ENCODE data around the gene ETV6. TPM values are rescaled to one million over a fixed set of nuclear protein-coding genes. Genes with fewer than 3 reads are reported as not detected.

Gene ETV6
- total RNA-seq, 1 experiment from 2014 or later: 14.1 TPM

DNA sequence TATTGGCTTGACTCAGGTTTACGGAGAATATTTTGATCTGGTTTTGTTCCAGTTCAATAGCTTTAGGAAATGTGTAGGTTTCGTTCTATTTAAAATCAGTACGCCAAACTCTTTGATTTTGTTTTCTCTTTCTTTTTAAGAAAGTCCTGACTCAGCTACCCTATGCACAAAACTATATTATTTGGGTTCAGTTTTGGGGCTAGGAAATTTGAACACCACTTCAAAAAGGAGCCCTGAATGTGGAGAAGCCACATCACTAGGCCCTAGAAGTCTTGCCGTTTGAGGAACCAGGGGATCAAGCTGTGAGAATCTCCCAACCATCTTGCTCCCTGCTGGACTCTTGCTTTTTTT, 253.0 kb downstream of the ETV6 start (continued):
- TF ChIP-seq, protein P1, sequence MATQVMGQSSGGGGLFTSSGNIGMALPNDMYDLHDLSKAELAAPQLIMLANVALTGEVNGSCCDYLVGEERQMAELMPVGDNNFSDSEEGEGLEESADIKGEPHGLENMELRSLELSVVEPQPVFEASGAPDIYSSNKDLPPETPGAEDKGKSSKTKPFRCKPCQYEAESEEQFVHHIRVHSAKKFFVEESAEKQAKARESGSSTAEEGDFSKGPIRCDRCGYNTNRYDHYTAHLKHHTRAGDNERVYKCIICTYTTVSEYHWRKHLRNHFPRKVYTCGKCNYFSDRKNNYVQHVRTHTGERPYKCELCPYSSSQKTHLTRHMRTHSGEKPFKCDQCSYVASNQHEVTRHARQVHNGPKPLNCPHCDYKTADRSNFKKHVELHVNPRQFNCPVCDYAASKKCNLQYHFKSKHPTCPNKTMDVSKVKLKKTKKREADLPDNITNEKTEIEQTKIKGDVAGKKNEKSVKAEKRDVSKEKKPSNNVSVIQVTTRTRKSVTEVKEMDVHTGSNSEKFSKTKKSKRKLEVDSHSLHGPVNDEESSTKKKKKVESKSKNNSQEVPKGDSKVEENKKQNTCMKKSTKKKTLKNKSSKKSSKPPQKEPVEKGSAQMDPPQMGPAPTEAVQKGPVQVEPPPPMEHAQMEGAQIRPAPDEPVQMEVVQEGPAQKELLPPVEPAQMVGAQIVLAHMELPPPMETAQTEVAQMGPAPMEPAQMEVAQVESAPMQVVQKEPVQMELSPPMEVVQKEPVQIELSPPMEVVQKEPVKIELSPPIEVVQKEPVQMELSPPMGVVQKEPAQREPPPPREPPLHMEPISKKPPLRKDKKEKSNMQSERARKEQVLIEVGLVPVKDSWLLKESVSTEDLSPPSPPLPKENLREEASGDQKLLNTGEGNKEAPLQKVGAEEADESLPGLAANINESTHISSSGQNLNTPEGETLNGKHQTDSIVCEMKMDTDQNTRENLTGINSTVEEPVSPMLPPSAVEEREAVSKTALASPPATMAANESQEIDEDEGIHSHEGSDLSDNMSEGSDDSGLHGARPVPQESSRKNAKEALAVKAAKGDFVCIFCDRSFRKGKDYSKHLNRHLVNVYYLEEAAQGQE (IDR thresholded peaks at IDR 0.05; ENCODE audit: low read depth): no peak
- TF ChIP-seq EZH2phosphoT487 (IDR thresholded peaks at IDR 0.05; ENCODE audit: borderline replicate concordance): no peak
- no peak for TF ChIP-seq TCF7L2 (IDR thresholded peaks at IDR 0.05; ENCODE audit: borderline replicate concordance, extremely low read depth, insufficient read depth, insufficient read length)
- no peak for TF ChIP-seq ATF3 (IDR thresholded peaks at IDR 0.05)
- TF ChIP-seq MAX (IDR thresholded peaks at IDR 0.05): no peak

- H3K9me2 ChIP-seq (ENCODE audit: insufficient read depth): no peaks in the 10 kb centered on the region
- CTCF ChIA-PET: no interaction called here
- POLR2A ChIA-PET: no interaction called here
- TF ChIP-seq ZNF274 (IDR thresholded peaks at IDR 0.05; ENCODE audit: low read depth, low read length) (no peak), ELF1 (IDR thresholded peaks at IDR 0.05; ENCODE audit: borderline replicate concordance, low read depth) (no peak), CEBPB (IDR thresholded peaks at IDR 0.05; ENCODE audit: low read depth) (no peak), SIN3A (IDR thresholded peaks at IDR 0.05; ENCODE audit: low read depth) (no peak), ATF3 (IDR thresholded peaks at IDR 0.05) (no peak), POLR2AphosphoS5 (IDR thresholded peaks at IDR 0.05; ENCODE audit: low read depth, low read length) (no peak), ZFX (IDR thresholded peaks at IDR 0.05) (no peak), YY1 (IDR thresholded peaks at IDR 0.05; ENCODE audit: extremely low read depth, insufficient replicate concordance, low read depth, low read length) (no peak), RAD21 (IDR thresholded peaks at IDR 0.05; ENCODE audit: low read depth) (no peak), MAX (IDR thresholded peaks at IDR 0.05) (no peak)
- TF ChIP-seq, protein P2, sequence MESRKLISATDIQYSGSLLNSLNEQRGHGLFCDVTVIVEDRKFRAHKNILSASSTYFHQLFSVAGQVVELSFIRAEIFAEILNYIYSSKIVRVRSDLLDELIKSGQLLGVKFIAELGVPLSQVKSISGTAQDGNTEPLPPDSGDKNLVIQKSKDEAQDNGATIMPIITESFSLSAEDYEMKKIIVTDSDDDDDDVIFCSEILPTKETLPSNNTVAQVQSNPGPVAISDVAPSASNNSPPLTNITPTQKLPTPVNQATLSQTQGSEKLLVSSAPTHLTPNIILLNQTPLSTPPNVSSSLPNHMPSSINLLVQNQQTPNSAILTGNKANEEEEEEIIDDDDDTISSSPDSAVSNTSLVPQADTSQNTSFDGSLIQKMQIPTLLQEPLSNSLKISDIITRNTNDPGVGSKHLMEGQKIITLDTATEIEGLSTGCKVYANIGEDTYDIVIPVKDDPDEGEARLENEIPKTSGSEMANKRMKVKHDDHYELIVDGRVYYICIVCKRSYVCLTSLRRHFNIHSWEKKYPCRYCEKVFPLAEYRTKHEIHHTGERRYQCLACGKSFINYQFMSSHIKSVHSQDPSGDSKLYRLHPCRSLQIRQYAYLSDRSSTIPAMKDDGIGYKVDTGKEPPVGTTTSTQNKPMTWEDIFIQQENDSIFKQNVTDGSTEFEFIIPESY (IDR thresholded peaks at IDR 0.05; ENCODE audit: extremely low read depth, insufficient replicate concordance, low read length): no peak
- TF ChIP-seq, protein P1 (IDR thresholded peaks at IDR 0.05; ENCODE audit: low read depth): no peak
Observed at GRCh38 chr12:11904124-11904523, 254.7 kb downstream of the ETV6 start.

More at GRCh38 chr12:11904124-11904523, 254.7 kb downstream of the ETV6 start:
- Histone ChIP-seq H3K4me3 (replicated peaks in 1 of 2; ENCODE audit: low read depth in 1 of 2, low read length in 2 of 2) (no peak overlapping the region), H3K79me2 (ENCODE audit: insufficient read depth, low read length) (no peaks in the 10 kb centered on the region), H4K20me1 (ENCODE audit: insufficient read depth) (no peaks in the 10 kb centered on the region), H3K4me1 (ENCODE audit: control insufficient read depth in 1 of 2, insufficient read depth in 2 of 2, low read length in 2 of 2) (no peaks in the 10 kb centered on the region), H3K9me3 (ENCODE audit: control insufficient read depth in 1 of 2, insufficient read depth in 1 of 2, low read depth in 1 of 2, low read length in 2 of 2) (no peaks in the 10 kb centered on the region), H2AFZ (ENCODE audit: low read depth, low read length, poor library complexity, severe bottlenecking) (no peak overlapping the region), H3K36me3 (ENCODE audit: control insufficient read depth in 1 of 2, insufficient read depth in 2 of 2, low read length in 2 of 2) (no peaks in the 10 kb centered on the region), H3K27ac (ENCODE audit: low read depth, low read length) (no peak overlapping the region), H3K27me3 (ENCODE audit: insufficient read depth, low read length) (no peaks in the 10 kb centered on the region), H3K9ac (ENCODE audit: low read length) (no peak overlapping the region), H3K4me2 (ENCODE audit: low read length) (no peak overlapping the region)
- RAD21 ChIA-PET (ENCODE audit: low non-redundant PET in 1 of 2, low total read pairs in 2 of 2, uncharacterized antibody in 2 of 2, unreplicated experiment in 2 of 2): no interaction called here
- intact Hi-C loops (cut with micrococcal nuclease): no loop called here
- no peak for DNase-seq (ENCODE audit: low read depth, low spot score)
- BruUV-seq (replicated peaks): no TSS peak
- ATAC-seq: no peak
